Measurements from ENCODE around the gene DPP7. TPM values are rescaled to one million over a fixed set of nuclear protein-coding genes. Genes with fewer than 3 reads are reported as not detected.
"Not testable (repeated sequence)": the region's sequence is repeated elsewhere in the genome, so short reads cannot be mapped to it uniquely, and the experiment has no call there.

The DPP7 gene
- total RNA-seq, 1 experiment from 2014 or later = 291 TPM

GRCh38 chr9:137123952-137124462 is 9.5 kb upstream of the DPP7 start:
- H3K4me1 ChIP-seq (ENCODE audit: control insufficient read depth in 1 of 2, insufficient read depth in 2 of 2, low read length in 2 of 2) = peaks cover 21 to 54% of the 10 kb centered on the region in 2 experiments
- H3K4me2 ChIP-seq (ENCODE audit: low read length) = peak overlapping the region; percentile 51
- DNase-seq (ENCODE audit: low read depth, low spot score); H3K4me3 ChIP-seq (replicated peaks in 1 of 2; ENCODE audit: low read depth in 1 of 2, low read length in 2 of 2); H2AFZ ChIP-seq (ENCODE audit: low read depth, low read length, poor library complexity, severe bottlenecking); H3K9me3 ChIP-seq (ENCODE audit: control insufficient read depth in 1 of 2, insufficient read depth in 1 of 2, low read depth in 1 of 2, low read length in 2 of 2); H3K9ac ChIP-seq (ENCODE audit: low read length); H3K27ac ChIP-seq (ENCODE audit: low read depth, low read length); H3K36me3 ChIP-seq (ENCODE audit: control insufficient read depth in 1 of 2, insufficient read depth in 2 of 2, low read length in 2 of 2); H4K20me1 ChIP-seq (ENCODE audit: insufficient read depth); CTCF ChIA-PET; H3K9me2 ChIP-seq (ENCODE audit: insufficient read depth); intact Hi-C loops (cut with micrococcal nuclease); BruUV-seq (replicated peaks); RAD21 ChIA-PET (ENCODE audit: low non-redundant PET in 1 of 2, low total read pairs in 2 of 2, uncharacterized antibody in 2 of 2, unreplicated experiment in 2 of 2); H3K27me3 ChIP-seq (ENCODE audit: insufficient read depth, low read length): not testable (repeated sequence)
- peak; percentile 55 for ATAC-seq
- TF ChIP-seq MAX (IDR thresholded peaks at IDR 0.05) = 0 out of 2 replicates have a peak, but pooled peaks have one; percentile 20
- TF ChIP-seq JUND (IDR thresholded peaks at IDR 0.05) = peak; percentile 35; the same call in 1 of the 2 replicates
- POLR2A ChIA-PET = interaction anchor here (0.6 to 1.1 kb wide), 3 partner anchors 10 to 103 kb away, joined by 3 to 5 read pairs (median 3); partner anchors contain the start of gene MAN1B1
- H3K79me2 ChIP-seq (ENCODE audit: insufficient read depth, low read length) = peaks cover 26% of the 10 kb centered on the region

- Histone ChIP-seq H3K4me3 (replicated peaks in 1 of 2; ENCODE audit: low read depth in 1 of 2, low read length in 2 of 2) (no peak overlapping the region), H3K27ac (ENCODE audit: low read depth, low read length) (no peak overlapping the region), H4K20me1 (ENCODE audit: insufficient read depth) (0 out of 2 replicates have a peak, but pooled peaks cover 3% of the 10 kb centered on the region), H3K9me3 (ENCODE audit: control insufficient read depth in 1 of 2, insufficient read depth in 1 of 2, low read depth in 1 of 2, low read length in 2 of 2) (no peaks in the 10 kb centered on the region), H3K36me3 (ENCODE audit: control insufficient read depth in 1 of 2, insufficient read depth in 2 of 2, low read length in 2 of 2) (no peaks in the 10 kb centered on the region), H3K4me2 (ENCODE audit: low read length) (peak overlapping the region; percentile 51; the same call in 1 of the 2 replicates), H3K4me1 (ENCODE audit: control insufficient read depth in 1 of 2, insufficient read depth in 2 of 2, low read length in 2 of 2) (peaks cover 20 to 50% of the 10 kb centered on the region in 2 experiments), H2AFZ (ENCODE audit: low read depth, low read length, poor library complexity, severe bottlenecking) (no peak overlapping the region), H3K9ac (ENCODE audit: low read length) (no peak overlapping the region), H3K27me3 (ENCODE audit: insufficient read depth, low read length) (no peaks in the 10 kb centered on the region), H3K79me2 (ENCODE audit: insufficient read depth, low read length) (peaks cover 21% of the 10 kb centered on the region), H3K9me2 (ENCODE audit: insufficient read depth) (no peaks in the 10 kb centered on the region)
- BruUV-seq (replicated peaks) = no TSS peak
- RAD21 ChIA-PET (ENCODE audit: low non-redundant PET in 1 of 2, low total read pairs in 2 of 2, uncharacterized antibody in 2 of 2, unreplicated experiment in 2 of 2) = no interaction called here
- ATAC-seq = no peak
- DNase-seq (ENCODE audit: low read depth, low spot score) = no peak
- intact Hi-C loops (cut with micrococcal nuclease) = no loop called here
- CTCF ChIA-PET = interaction anchor here (1.0 to 1.3 kb wide), 2 partner anchors 104 to 113 kb away, joined by 3 to 7 read pairs; partner anchors contain the start of gene RNF224
- POLR2A ChIA-PET = interaction anchor here (0.7 to 1.1 kb wide), 3 partner anchors 8 to 103 kb away, joined by 3 read pairs; partner anchors contain the start of gene MAN1B1
- no peak for TF ChIP-seq CEBPB (IDR thresholded peaks at IDR 0.05; ENCODE audit: low read depth)
- no peak for TF ChIP-seq POLR2A (IDR thresholded peaks at IDR 0.05; ENCODE audit: borderline replicate concordance, extremely low read depth, insufficient read depth, insufficient read length)
- TF ChIP-seq CBX3 (IDR thresholded peaks at IDR 0.05; ENCODE audit: low read depth) = no peak
- no peak for TF ChIP-seq REST (IDR thresholded peaks at IDR 0.05; ENCODE audit: low read depth)
- no peak for TF ChIP-seq RAD21 (IDR thresholded peaks at IDR 0.05; ENCODE audit: low read depth)
- no peak for TF ChIP-seq EGR1 (IDR thresholded peaks at IDR 0.05; ENCODE audit: low read depth)
- TF ChIP-seq EZH2phosphoT487 (IDR thresholded peaks at IDR 0.05; ENCODE audit: borderline replicate concordance) = no peak
- TF ChIP-seq FOSL1 (IDR thresholded peaks at IDR 0.05; ENCODE audit: low read depth) = no peak
- TF ChIP-seq ZBTB33 (IDR thresholded peaks at IDR 0.05; ENCODE audit: extremely low read depth, insufficient replicate concordance, low read length) = no peak
- no peak for TF ChIP-seq ZFX (IDR thresholded peaks at IDR 0.05)
- no peak; the same call in 1 of the 2 replicates for TF ChIP-seq MAX (IDR thresholded peaks at IDR 0.05)
- TF ChIP-seq ELF1 (IDR thresholded peaks at IDR 0.05; ENCODE audit: borderline replicate concordance, low read depth) = no peak
- no peak for TF ChIP-seq EZH2 (IDR thresholded peaks at IDR 0.05)
- TF ChIP-seq ATF3 (IDR thresholded peaks at IDR 0.05) = no peak
These were observed 8.9 kb upstream of the DPP7 start for GRCh38 chr9:137123468-137123837.
